Activated naive CD8-positive, alpha-beta T cell treated with anti-CD3 and anti-CD28 coated beads for 36 hours (primary cell): ENCODE measurements around the gene AGBL5. TPM values are rescaled to one million over a fixed set of nuclear protein-coding genes. Genes with fewer than 3 reads are reported as not detected.
A peak's percentile ranks its signal among the peaks of the same experiment; 100 is the strongest.

Source experiments
- DNase-seq: peaks from one replicate; pipeline ENCODE4 v3.0.0; 2021
- H3K27ac Mint-ChIP-seq: one replicate; pipeline ENCODE4 v1.8.0; 2022; ENCODE audit warnings: mild to moderate bottlenecking, moderate library complexity, mixed read lengths
- H3K27me3 Mint-ChIP-seq: one replicate; pipeline ENCODE4 v1.8.0; 2022; ENCODE audit warnings: mild to moderate bottlenecking, mixed read lengths
- H3K36me3 Mint-ChIP-seq: one replicate; pipeline ENCODE4 v1.8.0; 2021; ENCODE audit warnings: mild to moderate bottlenecking, mixed read lengths
- H3K4me1 Mint-ChIP-seq: one replicate; pipeline ENCODE4 v1.8.0; 2021; ENCODE audit warnings: mixed read lengths
- H3K4me3 Mint-ChIP-seq: one replicate; pipeline ENCODE4 v1.8.0; 2022; ENCODE audit warnings: mild to moderate bottlenecking, moderate library complexity, mixed read lengths
- H3K9me3 Mint-ChIP-seq: one replicate; pipeline ENCODE4 v1.8.0; 2022; ENCODE audit warnings: mixed read lengths
- total RNA-seq, 2 experiments: library from RNA; stranded (reverse); gene quantifications; one replicate each; pipeline ENCODE4 v1.2.3, GENCODE V29; 2021

The AGBL5 gene
- total RNA-seq, 2 experiments from 2014 or later = 14.8 to 15.2 TPM

DNA sequence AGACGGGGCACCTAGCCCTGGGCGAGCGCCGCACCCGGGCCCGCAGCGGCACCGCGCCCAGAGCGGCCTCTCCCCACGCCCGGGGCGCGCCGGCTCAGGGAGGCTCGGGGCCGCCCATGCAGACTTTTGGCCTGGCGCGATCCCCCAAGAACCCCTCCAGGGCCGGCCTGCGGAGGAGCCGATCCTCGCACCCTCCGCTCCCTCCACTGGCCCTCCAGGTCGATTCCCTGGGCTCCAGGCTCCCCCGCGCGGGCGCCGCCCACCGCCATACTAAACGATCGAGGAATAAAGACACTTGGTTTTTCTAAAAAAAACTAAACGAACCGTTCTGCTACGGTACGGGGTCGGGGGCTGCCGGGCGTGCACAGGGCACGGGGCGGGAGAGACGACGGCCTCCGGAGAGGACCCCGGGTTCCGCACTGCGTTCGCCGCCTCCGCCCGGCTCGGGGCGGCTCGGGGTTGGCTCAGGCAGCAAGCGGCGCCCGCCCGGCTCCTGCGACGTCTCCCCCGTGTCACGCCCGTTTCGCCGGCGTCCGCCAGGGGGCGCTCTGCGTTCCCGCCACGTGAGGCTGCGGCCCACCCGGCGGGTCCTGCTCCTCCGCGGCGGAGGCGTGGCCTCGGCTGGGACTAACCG is 34.7 kb downstream of the AGBL5 start:
- Mint-ChIP-seq H3K27me3 (no peaks in the 10 kb centered on the region), H3K36me3 (no peaks in the 10 kb centered on the region), H3K27ac (peak overlapping the region; percentile 83), H3K4me3 (peak overlapping the region; percentile 85), H3K9me3 (no peaks in the 10 kb centered on the region), H3K4me1 (peaks cover 22% of the 10 kb centered on the region)
- DNase-seq = peak; percentile 100

DNA sequence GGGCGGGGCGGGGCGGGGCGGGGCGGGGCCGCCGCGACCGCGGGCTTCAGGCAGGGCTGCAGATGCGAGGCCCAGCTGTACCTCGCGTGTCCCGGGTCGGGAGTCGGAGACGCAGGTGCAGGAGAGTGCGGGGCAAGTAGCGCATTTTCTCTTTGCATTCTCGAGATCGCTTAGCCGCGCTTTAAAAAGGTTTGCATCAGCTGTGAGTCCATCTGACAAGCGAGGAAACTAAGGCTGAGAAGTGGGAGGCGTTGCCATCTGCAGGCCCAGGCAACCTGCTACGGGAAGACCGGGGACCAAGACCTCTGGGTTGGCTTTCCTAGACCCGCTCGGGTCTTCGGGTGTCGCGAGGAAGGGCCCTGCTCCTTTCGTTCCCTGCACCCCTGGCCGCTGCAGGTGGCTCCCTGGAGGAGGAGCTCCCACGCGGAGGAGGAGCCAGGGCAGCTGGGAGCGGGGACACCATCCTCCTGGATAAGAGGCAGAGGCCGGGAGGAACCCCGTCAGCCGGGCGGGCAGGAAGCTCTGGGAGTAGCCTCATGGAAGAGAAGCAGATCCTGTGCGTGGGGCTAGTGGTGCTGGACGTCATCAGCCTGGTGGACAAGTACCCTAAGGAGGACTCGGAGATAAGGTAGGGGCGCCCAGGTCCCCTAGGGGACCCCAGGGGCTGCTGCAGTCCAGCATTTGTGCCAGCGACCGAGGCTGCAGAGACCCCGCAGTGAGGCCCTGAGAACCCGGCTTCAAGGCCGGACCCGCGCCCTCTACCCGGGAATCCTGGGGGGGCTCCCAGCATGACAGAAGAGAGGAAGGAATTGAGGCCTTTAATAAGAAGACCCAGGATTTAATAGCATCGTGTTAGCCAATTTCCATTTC is 35.5 kb downstream of the AGBL5 start, which contains the start of gene KHK:
Gene KHK (plus strand): TSS at position 49 of the 870 bp plus-strand sequence. CDS start 488 bp downstream, at position 537.
- Mint-ChIP-seq H3K4me1 (peaks cover 17% of the 10 kb centered on the region), H3K27ac (peak within 1 kb of the TSS; percentile 83), H3K27me3 (no peaks in the 10 kb centered on the region), H3K36me3 (no peaks in the 10 kb centered on the region), H3K9me3 (no peaks in the 10 kb centered on the region), H3K4me3 (peak within 1 kb of the TSS; percentile 85)
- DNase-seq = no peak

DNA sequence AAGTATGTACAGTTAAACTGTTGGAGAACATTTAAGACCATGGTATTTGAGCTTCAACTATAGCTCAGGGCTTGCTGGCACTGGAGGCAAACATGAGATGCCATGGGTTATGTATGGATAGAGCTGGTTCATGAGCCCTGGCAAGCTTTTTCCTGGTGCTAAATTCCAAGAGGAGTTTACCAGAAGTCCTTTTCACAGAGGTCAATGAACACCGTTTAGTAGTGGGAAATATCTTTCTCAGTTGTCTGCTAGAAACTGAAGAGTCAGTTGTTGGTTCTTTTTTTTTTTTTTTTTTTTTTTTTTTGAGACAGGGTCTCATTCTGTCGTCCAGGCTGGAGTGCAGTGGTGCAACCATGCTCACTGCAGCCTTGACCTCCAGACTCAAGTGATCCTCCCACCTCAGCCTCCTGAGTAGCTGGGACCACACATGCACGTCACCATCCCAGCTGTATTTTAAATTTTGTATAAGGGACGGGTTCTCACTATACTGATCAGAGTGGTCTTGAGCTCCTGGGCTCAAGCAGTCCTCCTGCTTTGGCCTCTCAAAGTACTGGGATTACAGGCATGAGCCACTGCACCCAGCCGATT is 36.4 kb downstream of the AGBL5 start:
- Mint-ChIP-seq H3K9me3 (no peaks in the 10 kb centered on the region), H3K27ac (no peak overlapping the region), H3K4me3 (peak overlapping the region; percentile 45), H3K36me3 (no peaks in the 10 kb centered on the region), H3K4me1 (peaks cover 17% of the 10 kb centered on the region), H3K27me3 (no peaks in the 10 kb centered on the region)
- no peak for DNase-seq

DNA sequence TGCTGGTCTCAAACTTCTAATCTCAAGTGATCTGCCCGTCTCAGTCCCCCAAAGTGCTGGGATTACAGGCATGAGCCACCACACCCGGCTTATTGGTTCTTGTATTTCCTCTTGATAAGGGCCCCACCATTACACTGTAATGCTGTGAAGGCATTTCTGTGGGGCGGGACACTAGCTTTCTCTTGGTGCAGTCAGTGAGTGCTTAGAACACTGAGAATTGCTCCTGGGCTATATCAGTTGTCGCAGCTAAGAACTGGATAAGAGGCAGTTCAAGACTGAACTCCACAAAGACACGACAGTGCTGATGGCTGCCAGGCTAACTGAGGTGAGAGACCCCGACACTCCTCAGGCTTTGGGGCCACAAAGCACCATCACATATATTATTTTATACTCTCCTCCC is 37.2 kb downstream of the AGBL5 start:
- no peaks in the 10 kb centered on the region for H3K27me3 Mint-ChIP-seq
- H3K4me1 Mint-ChIP-seq = peaks cover 17% of the 10 kb centered on the region
- H3K9me3 Mint-ChIP-seq = no peaks in the 10 kb centered on the region
- DNase-seq = no peak
- no peaks in the 10 kb centered on the region for H3K36me3 Mint-ChIP-seq
- H3K27ac Mint-ChIP-seq = no peak overlapping the region
- H3K4me3 Mint-ChIP-seq = peak overlapping the region; percentile 45

DNA sequence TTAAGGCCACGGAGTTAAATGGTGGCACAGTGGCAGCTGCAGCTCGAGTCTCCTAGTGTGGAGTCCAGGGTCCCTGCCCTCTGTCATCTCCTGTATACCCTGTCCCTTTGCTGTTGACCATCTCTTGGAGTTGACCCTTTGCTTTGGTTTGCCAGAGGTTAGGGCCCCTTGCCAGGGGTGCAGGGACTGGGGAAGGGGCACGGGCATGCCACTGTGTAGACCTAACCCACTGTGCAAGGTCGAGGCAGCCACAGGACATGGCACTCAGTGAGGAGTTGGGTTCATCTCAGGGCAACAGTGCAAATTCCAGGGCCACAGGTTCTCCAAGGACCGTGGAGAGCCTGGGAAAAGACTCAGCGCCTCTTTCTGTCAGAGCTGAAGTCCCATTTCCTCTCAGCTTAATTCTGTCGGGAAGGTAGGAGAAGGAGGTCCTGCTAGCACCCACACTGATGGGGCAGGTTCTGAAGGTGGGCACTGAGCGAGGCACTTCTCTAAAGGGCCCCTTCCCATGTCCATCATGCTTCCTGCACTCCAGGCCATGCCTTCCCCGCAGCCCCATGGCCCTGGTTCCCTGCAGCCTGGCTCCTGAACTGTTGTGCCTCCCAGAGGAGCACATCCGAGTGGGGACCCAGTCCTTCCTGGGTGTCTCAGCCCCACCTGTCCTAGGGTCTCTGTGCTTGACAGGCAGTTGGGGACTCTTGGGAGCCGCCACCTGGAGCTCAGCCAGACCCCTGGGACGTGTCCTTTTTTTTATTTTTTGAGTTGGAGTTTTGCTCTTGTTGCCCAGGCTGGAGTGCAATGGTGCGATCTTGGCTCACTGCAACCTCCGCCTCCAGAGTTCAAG is 37.9 kb downstream of the AGBL5 start:
- no peak for DNase-seq
- Mint-ChIP-seq H3K9me3 (no peaks in the 10 kb centered on the region), H3K27ac (no peak overlapping the region), H3K4me3 (no peak overlapping the region), H3K27me3 (no peaks in the 10 kb centered on the region), H3K4me1 (peaks cover 17% of the 10 kb centered on the region), H3K36me3 (no peaks in the 10 kb centered on the region)

DNA sequence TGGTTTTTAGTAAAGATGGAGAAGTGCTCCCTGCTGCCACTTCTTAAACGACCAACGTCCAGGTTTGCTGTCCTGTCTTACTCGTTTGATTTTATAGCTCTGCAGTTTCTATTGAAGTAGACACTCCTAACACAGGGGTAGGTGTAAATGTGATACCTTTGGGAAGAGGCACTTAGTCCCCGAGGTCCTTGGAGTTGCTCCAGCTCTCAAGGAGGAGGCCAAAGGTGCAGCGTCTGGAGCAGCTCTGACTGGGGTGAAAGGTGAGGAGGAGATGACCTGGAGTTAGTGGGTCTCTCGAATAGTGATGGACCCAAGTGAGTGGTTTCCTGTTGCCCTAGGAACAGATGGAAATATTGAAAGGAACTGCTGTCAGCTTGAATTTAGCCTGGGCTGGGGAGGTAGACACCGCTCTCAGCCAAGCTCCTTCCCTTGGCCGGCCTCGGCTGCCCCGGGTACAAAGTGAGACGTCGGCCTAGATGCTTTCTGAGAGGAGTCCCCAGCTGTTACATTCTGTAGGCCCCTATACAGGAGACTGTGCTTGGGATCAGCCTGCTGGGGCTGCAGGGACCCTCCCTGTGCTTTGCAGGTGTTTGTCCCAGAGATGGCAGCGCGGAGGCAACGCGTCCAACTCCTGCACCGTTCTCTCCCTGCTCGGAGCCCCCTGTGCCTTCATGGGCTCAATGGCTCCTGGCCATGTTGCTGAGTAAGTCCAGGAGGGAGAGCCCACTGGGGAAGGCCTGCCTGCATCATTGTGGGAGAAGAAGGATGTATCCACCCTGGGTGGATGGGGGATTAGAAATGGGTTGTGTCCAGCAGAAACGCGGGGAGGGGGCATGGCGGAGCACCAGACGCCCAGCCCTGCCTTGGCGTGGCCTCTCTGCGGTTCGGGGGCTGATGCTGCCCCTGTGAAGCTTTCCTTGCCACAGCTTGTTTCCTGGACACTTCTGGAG is 40.6 kb downstream of the AGBL5 start:
- peaks cover 20% of the 10 kb centered on the region for H3K4me1 Mint-ChIP-seq
- no peaks in the 10 kb centered on the region for H3K9me3 Mint-ChIP-seq
- H3K4me3 Mint-ChIP-seq = no peak overlapping the region
- H3K27ac Mint-ChIP-seq = no peak overlapping the region
- no peaks in the 10 kb centered on the region for H3K36me3 Mint-ChIP-seq
- no peak for DNase-seq
- no peaks in the 10 kb centered on the region for H3K27me3 Mint-ChIP-seq

DNA sequence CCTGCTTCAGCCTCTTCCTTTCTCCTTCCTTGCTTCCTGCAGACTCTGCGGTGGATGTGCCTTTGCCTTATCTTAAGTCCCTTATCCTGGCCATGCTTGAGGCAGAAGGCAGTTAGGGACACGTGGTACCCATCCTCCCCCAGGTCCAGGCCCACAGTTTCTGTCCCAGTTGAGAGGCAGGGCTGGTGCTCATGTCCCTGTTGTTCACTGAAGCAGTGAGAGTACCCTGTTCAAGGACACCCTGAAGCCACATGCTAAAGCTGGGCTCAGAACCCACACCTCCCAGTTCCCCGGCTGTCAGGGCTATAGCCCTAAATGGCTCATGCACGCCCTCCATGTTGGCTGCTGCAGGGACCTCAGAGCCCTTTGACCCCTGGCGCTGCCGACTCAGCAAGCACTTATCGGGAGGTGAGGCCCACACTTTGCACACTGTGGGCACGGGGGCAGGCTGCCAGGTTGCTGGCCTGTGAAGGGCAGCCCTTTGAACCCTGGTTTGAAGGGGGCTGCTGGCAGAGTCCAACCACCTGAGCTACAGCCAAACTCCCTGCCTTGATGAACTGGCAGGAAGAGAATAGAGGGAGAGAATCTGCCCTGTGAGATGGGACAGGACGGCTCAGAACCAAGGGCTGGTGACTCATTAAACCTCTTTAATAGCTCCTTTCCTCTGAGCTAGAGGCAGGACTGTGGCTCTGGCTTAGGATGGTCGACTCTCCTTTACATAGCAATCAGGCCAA is 41.4 kb downstream of the AGBL5 start:
- H3K27ac Mint-ChIP-seq = no peak overlapping the region

DNA sequence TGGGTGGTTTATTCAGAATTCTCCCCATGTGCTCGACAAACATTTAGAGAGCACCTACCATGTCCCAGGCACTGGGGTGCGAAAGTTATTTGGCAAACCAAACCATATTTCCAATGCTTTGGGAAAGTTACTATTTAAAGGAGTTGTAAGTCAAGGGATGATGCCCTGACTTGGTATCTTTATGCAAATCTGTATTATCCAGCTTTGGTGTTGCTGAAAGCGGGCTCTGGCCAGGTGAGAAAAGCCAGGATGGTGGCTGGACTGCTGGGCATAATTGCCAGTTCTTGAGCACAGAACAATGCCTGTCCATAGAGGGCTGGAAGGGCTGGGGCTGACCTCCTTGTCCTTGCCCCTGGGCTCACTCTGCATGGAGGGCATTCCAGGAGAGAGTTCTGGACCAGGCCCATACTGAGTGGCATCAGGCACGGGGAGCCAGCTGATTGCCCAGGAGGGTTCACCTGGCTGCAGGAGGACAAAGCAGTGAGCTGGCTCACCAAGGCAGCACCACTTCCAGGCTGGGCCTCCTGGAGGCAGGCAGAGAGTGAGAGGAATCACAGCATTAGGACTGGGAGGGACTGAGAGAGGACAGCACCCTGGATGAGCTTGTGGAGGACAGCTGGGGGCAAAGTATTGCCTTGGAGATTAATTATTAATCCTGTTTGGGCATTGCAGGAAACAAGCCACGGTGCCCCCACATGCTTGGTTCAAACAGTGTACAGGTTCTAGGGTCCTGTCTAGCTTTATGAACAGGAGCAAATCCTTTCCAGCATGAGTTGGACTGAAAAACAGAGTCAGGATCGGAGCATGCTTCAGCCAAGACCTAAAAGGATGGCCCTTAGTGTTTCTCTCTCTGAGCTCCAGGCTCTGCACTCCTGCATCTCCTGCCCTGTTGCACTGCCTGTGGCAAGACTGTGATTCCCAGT is 42.2 kb downstream of the AGBL5 start:
- no peak for DNase-seq
- no peaks in the 10 kb centered on the region for H3K9me3 Mint-ChIP-seq
- no peak overlapping the region for H3K4me3 Mint-ChIP-seq
- H3K4me1 Mint-ChIP-seq = peaks cover 13% of the 10 kb centered on the region
- H3K36me3 Mint-ChIP-seq = no peaks in the 10 kb centered on the region
- no peaks in the 10 kb centered on the region for H3K27me3 Mint-ChIP-seq
- no peak overlapping the region for H3K27ac Mint-ChIP-seq

More for the DNA sequence above, 41.4 kb downstream of the AGBL5 start:
- no peak overlapping the region for H3K4me3 Mint-ChIP-seq
- no peaks in the 10 kb centered on the region for H3K27me3 Mint-ChIP-seq
- no peak for DNase-seq
- no peaks in the 10 kb centered on the region for H3K9me3 Mint-ChIP-seq
- H3K4me1 Mint-ChIP-seq = peaks cover 13% of the 10 kb centered on the region
- no peaks in the 10 kb centered on the region for H3K36me3 Mint-ChIP-seq

DNA sequence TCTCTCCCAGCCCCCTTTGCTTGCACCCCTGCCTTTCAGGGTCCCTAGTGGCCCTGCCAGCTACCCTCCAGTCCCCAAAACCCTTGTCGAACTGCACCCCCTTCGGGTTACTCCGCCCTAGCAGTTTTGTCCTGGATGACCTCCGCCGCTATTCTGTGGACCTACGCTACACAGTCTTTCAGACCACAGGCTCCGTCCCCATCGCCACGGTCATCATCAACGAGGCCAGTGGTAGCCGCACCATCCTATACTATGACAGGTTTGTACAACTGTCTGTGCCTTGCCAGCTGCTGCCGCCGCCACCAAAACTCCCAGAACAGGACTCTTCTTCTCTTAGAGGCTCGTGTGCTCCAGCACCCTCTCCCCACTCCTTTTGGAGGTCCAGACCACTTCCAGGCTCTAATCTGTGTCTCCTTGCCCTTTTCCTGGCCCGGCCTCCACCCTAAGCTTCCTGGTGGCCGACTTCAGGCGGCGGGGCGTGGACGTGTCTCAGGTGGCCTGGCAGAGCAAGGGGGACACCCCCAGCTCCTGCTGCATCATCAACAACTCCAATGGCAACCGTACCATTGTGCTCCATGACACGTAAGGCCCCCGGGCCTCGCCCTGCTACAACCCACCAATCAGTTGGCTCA is 43.0 kb downstream of the AGBL5 start:
- no peak for DNase-seq
- Mint-ChIP-seq H3K4me1 (peaks cover 13% of the 10 kb centered on the region), H3K27ac (no peak overlapping the region), H3K4me3 (no peak overlapping the region), H3K36me3 (no peaks in the 10 kb centered on the region), H3K9me3 (no peaks in the 10 kb centered on the region), H3K27me3 (no peaks in the 10 kb centered on the region)

DNA sequence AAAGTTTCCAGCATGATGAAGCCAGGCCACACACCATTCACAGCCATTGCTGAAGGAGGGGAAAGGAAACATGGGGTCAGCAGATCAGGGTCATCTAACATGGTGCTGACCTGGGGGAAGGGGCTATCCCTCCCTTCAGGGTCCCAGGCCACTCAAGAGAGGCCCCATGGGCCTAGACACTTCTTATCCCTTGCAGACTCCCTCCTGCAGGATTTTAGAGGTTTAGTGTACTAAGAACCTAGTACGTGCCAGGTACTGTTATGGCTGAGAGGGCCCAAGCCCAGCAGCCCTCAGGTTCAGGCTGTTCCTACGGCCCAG is 43.9 kb downstream of the AGBL5 start:
- H3K9me3 Mint-ChIP-seq = no peaks in the 10 kb centered on the region
- H3K4me3 Mint-ChIP-seq = no peak overlapping the region
- no peaks in the 10 kb centered on the region for H3K36me3 Mint-ChIP-seq
- H3K27me3 Mint-ChIP-seq = no peaks in the 10 kb centered on the region
- DNase-seq = no peak
- peaks cover 11% of the 10 kb centered on the region for H3K4me1 Mint-ChIP-seq
- H3K27ac Mint-ChIP-seq = no peak overlapping the region

DNA sequence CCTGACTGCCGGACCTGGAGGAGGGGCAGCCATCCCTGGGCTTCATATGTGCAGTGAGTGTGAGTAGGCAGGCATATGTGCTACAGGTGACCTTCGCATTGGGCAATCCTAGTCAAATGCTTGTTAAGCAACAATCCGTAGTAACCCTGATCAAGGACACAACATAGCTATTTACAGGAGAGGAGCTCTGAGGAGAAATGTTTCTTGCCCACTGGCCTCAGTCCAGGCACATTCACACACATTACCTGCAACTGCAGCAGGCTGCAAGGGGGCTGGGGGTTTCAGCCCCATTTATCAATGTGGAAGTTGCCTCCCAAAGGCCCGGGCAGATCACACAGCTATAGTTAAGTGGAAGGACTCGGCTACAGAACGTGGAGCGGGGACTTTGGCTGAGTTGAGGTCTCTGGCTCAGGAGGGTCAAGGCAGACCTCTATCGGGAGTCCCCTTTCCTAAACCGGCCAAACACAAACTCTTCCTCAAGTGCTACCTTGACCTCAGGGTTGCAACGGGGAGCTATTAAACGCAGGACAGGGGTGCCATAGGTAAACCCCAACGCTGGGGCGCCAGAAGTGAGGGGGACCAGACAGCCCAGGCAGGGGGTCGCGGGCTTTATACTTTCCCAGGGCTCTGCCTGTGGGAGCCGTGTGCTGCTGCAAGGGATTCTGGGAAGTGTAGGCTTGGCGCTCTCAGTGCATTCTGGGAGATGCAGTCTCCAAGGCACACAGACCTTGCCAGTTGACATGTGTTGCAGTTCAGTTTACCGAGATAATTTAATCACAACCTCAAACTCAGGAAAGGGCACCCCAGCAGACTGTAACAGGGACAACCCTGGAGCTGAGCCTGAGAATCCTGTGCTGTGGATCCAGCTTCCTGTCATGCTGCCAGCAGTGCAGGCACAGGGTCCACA is 44.5 kb downstream of the AGBL5 start:
- no peaks in the 10 kb centered on the region for H3K27me3 Mint-ChIP-seq
- peak; percentile 39 for DNase-seq
- no peaks in the 10 kb centered on the region for H3K9me3 Mint-ChIP-seq
- no peak overlapping the region for H3K27ac Mint-ChIP-seq
- H3K4me3 Mint-ChIP-seq = peak overlapping the region; percentile 52
- peaks cover 11% of the 10 kb centered on the region for H3K4me1 Mint-ChIP-seq
- H3K36me3 Mint-ChIP-seq = no peaks in the 10 kb centered on the region
